HG03378 (cell line): ENCODE measurements around the gene CD5L.

ENCODE experiments used
- ATAC-seq: cut with Tn5 transposase; IDR thresholded peaks from one replicate; pipeline ENCODE4 v1.9.1; 2021; ENCODE audit warnings: mild to moderate bottlenecking, moderate library complexity; ENCODE audit not compliant: unreplicated experiment

CD5L gene

GRCh38 chr1:157819215-157819614 is 22.4 kb downstream of the CD5L start:
- no peak for ATAC-seq

DNA sequence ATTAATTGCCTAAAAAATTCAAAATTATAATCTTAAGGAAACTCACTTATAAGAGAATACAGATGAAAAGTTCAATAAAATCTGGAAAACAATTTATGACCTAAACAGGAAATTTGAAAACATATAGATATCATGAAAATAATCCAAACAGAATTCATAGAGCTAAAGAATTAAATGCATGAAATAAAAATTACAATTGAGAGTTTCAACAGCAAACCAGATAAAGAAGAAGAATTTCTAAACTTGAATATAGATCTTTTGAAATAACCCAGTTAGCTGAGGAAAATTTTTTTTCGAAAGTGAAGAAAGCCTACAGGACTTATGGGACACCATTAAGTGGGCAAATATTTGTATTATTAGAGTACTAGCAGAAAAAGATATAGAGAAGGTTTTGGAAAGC is 28.3 kb downstream of the CD5L start:
- no peak for ATAC-seq

DNA sequence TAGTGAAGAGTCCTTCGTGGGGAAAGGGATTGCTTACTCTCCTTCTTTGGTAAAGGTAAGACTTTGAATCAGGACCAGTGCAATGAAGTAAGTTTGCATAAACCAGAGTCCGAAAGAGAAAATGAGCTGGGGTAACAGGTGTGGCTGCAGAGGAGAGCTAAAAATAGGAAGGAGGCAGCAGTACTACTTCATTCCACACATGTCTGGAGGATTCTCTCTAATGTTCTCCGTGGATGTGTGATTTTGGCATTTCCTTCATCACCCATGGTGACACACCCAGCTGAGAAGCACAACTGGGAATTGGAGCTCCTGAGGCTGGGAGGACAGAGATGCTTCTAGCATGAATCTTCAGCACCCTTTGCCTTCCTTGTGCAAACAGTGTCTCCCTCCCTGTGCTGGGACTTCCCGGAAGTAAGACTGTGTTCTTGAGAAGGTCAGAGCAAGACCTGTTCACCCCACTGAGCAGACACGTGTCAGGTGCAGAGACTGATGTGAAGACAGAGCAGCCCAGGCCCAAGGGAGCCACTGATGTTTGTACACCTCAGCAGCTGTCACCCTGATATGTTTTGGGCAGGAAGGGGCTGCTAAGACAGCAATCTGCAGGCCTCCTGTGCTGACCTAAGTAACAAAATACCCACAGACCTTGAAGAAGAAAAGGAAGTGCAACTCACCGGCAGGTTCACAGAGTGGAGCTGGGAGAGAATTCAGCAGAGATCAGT is 35.0 kb downstream of the CD5L start:
- ATAC-seq: peak; percentile 86

DNA sequence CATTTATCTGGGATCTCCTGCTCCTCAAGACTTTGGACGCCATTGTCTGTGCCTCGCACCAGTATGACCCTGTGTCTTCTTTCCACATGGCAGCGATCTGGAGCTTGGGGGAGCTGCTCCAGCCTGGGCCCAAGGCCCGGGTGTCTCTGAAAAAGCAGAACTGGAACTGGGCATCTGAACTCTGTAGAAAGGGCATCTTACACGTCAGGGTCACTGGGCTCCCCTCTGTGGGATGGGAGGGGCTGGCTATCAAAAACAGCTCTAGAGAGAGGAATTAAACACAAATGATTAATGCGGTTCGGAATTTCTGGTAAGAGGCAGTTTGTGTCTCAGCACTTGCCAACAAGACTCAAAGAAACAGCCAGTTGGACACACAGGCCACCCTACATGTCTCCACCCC is 37.8 kb downstream of the CD5L start:
- ATAC-seq: no peak

DNA sequence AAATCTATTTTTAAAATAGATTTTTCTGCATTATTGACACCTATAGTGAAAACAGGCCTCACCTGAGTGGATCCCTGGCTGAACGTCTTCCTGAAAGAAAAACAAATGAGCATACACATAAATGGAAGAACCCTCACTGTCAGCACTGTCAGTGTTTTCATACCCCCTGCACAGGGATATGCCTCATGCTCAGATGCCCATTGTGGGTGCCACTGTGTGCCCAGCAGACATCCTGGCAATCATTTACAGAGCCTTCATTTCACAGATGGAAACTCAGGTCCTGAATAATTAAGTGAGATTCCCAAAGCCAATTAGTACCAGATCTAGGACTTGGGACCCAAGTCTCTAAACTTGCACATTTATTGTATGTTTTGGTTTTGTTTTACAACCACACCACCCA is 41.6 kb downstream of the CD5L start:
- ATAC-seq: no peak

GRCh38 chr1:157798211-157798610 is 43.4 kb downstream of the CD5L start:
- ATAC-seq: no peak

GRCh38 chr1:157785248-157785647 is 56.4 kb downstream of the CD5L start:
- ATAC-seq: no peak

DNA sequence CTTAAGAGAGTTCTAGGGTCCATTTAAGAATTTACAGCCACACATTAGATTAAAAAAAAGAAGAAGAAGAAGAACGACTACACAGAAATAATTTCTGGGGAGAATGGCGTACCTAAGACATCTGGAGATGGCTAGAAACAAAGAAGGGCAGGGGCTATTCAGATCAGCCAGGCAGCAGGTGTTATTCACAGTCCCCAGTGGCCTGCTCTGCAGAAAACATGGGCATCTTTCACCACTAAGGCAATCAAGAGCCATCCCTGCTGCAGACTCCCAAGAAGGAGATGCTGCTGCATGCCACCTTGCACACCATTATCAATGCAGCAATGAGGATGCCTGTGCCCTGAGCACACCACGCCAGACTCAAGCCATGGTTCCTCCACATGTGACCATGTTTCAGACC is 56.8 kb downstream of the CD5L start:
- no peak for ATAC-seq

GRCh38 chr1:157782931-157783330 is 58.7 kb downstream of the CD5L start:
- no peak for ATAC-seq

- ATAC-seq: peak; percentile 52
These were observed 60.6 kb downstream of the CD5L start for GRCh38 chr1:157781048-157781447.
